Thoracic aorta endothelial cell (primary cell): ENCODE measurements around the gene RAVER2. TPM values are rescaled to one million over a fixed set of nuclear protein-coding genes. Genes with fewer than 3 reads are reported as not detected.

Experiments
- total RNA-seq: library from RNA; depleted of rRNA; stranded (reverse); fragments of >200 nt; gene quantifications from 2 replicates; pipeline ENCODE4 v1.2.3, GENCODE V29; 2012

The RAVER2 gene, protein sequence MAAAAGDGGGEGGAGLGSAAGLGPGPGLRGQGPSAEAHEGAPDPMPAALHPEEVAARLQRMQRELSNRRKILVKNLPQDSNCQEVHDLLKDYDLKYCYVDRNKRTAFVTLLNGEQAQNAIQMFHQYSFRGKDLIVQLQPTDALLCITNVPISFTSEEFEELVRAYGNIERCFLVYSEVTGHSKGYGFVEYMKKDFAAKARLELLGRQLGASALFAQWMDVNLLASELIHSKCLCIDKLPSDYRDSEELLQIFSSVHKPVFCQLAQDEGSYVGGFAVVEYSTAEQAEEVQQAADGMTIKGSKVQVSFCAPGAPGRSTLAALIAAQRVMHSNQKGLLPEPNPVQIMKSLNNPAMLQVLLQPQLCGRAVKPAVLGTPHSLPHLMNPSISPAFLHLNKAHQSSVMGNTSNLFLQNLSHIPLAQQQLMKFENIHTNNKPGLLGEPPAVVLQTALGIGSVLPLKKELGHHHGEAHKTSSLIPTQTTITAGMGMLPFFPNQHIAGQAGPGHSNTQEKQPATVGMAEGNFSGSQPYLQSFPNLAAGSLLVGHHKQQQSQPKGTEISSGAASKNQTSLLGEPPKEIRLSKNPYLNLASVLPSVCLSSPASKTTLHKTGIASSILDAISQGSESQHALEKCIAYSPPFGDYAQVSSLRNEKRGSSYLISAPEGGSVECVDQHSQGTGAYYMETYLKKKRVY
- 18.4 and 26.6 TPM in 2 replicates for total RNA-seq

DNA sequence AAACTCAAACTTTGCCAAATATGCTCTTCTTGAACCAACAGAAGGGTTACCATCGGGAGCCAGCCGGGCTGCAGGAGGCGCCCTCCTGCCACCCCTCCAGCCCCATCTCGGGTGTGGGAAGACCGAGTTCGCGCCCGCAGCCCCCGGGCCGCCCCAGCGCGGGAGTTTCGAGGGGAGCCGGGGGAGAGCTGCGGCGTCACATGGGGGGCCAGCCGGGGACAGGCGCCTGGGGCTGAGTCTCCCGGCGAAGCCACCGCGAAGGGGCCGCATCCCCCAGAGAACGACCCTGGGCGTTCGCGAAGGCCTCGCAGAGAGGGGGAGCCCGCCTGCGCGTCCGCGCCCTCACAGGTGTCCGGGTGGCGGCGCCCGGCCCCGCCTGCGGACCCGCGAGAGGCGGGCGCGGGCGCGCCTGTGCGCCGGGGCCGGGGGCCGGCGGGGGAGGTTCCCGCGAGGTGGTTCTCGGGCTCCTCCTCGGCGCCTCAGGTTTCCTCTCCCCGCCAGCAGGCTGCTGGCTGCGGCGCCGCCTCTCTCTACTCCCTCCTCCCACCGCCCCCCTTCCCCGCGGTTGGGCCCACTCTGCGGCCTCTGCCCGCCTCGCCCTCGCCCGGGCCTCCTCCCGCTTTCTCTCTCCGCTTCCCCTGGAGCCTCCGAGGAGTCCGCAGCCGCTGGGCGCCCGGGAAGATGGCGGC lies at the start of gene RAVER2:
Gene RAVER2, plus strand, starts transcription at position 584 of the 689 bp plus-strand sequence. Its CDS starts 98 bp downstream, at position 682.

Other genes starting within 250 kb of the RAVER2 start
- gene JAK1, start 221.5 kb downstream of the RAVER2 start, total RNA-seq = 317 and 367 TPM in 2 replicates